HT-29 (cell line): ENCODE measurements around the gene SSRP1. TPM values are rescaled to one million over a fixed set of nuclear protein-coding genes. Genes with fewer than 3 reads are reported as not detected.
"Not testable (repeated sequence)": the region's sequence is repeated elsewhere in the genome, so short reads cannot be mapped to it uniquely, and the experiment has no call there.

ENCODE experiments used
- DNase-seq: peaks from one replicate; pipeline ENCODE4 v3.0.0-alpha.2; 2015; ENCODE audit warnings: low spot score
- total RNA-seq: library from RNA; depleted of rRNA; stranded (reverse); fragments of >200 nt; shearing (Covaris generic); gene quantifications from 2 replicates; pipeline ENCODE4 v1.2.3, GENCODE V29; 2014; rRNA removed

SSRP1 gene
- total RNA-seq, result 181 and 210 TPM in 2 replicates

GRCh38 chr11:57335343-57336110 lies at the start of gene SSRP1:
Gene SSRP1, minus strand, starts transcription at chr11:57335892. Its CDS starts 771 bp downstream, at chr11:57335121.
- peak; percentile 91 for DNase-seq

GRCh38 chr11:57380975-57381374 lies 45.3 kb upstream of the SSRP1 start, which contains the start of gene PRG3:
Gene PRG3, minus strand, starts transcription at chr11:57381150. Its CDS starts 442 bp downstream, at chr11:57380708.
- no peak for DNase-seq

- peak; percentile 28 for DNase-seq
Measured at GRCh38 chr11:57379732-57380131, 44.0 kb upstream of the SSRP1 start.

- DNase-seq, result no peak
Measured at GRCh38 chr11:57378186-57378585, 42.5 kb upstream of the SSRP1 start.

- no peak for DNase-seq
Measured at GRCh38 chr11:57377107-57377506, 41.4 kb upstream of the SSRP1 start.

GRCh38 chr11:57376095-57377090 lies 40.7 kb upstream of the SSRP1 start:
- DNase-seq, result no peak

- DNase-seq, result no peak
Measured at GRCh38 chr11:57375490-57375889, 39.8 kb upstream of the SSRP1 start.

GRCh38 chr11:57374966-57375365 lies 39.3 kb upstream of the SSRP1 start:
- DNase-seq, result no peak

- no peak for DNase-seq
Measured at GRCh38 chr11:57373146-57373545, 37.5 kb upstream of the SSRP1 start.

GRCh38 chr11:57370941-57371340 lies 35.2 kb upstream of the SSRP1 start:
- no peak for DNase-seq

GRCh38 chr11:57370251-57370650 lies 34.6 kb upstream of the SSRP1 start:
- DNase-seq, result no peak

- no peak for DNase-seq
Measured at GRCh38 chr11:57368845-57369232, 33.1 kb upstream of the SSRP1 start.

GRCh38 chr11:57368106-57368844 lies 32.6 kb upstream of the SSRP1 start:
- no peak for DNase-seq

GRCh38 chr11:57364851-57365660 lies 29.4 kb upstream of the SSRP1 start:
- DNase-seq, result no peak

- DNase-seq, result no peak
Measured at GRCh38 chr11:57363131-57364080, 27.7 kb upstream of the SSRP1 start.

- DNase-seq, result no peak
Measured at GRCh38 chr11:57361926-57362325, 26.2 kb upstream of the SSRP1 start.

GRCh38 chr11:57361420-57361819 lies 25.7 kb upstream of the SSRP1 start:
- DNase-seq, result not testable (repeated sequence)

- no peak for DNase-seq
Measured at GRCh38 chr11:57360991-57361390, 25.3 kb upstream of the SSRP1 start.

GRCh38 chr11:57359896-57360690 lies 24.4 kb upstream of the SSRP1 start:
- no peak for DNase-seq
